ENCODE results near the gene PFN1.

The PFN1 gene

DNA sequence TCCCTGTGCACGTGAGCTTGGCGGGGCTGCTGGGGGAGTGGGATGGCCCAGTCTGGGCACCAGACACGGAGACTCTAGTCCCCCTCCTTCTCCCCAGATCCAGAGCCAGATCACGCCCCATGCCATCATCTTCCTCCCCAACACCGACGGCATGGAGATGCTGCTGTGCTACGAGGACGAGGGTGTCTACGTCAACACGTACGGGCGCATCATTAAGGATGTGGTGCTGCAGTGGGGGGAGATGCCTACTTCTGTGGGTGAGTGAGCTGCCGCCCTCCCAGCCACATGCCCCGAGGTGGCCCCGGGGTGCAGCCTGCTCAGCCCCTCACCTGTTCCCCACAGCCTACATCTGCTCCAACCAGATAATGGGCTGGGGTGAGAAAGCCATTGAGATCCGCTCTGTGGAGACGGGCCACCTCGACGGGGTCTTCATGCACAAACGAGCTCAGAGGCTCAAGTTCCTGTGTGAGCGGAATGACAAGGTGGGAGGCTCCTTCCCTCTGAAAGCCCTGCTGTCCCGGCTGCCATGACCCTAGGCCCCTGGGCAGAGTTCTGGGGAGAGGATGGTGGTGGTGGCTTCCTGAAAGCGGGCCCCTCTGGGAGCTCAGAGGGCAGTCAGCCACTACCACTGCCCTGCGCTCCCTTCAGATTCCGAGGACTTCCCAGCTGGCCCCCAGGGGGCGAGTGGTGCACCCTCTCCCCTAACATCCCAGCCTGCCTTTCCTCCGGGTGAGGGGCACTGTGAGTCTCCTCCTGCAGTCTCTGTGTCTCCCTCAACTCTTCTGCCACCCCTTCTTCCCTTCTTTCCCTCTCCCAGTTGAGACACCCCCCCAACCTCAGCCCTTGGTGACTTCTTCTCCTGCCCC is 51.8 kb downstream of the PFN1 start:
- no peak for DNase-seq (ENCODE audit: low read depth, low spot score)

- no peak for DNase-seq (ENCODE audit: low read depth, low spot score)
These were observed 52.5 kb downstream of the PFN1 start for GRCh38 chr17:4895657-4896331.
